SK-N-SH treated with all-trans-retinoic acid at 6 μM for 48 hours (cell line): ENCODE measurements around the gene PLPP2.

Source experiments
- ATAC-seq: fragments of 200-7000 bp; cut with Tn5 transposase; 3 replicates; pipeline ENCODE4 v1.9.1; 2020; ENCODE audit warnings: mild to moderate bottlenecking, moderate library complexity
- ARNTL ChIP-seq: fragments of 450-650 bp; formaldehyde crosslinking; IDR thresholded peaks from 2 replicates; pipeline ENCODE4 v1.5.0; 2020; ENCODE audit warnings: low read depth, mild to moderate bottlenecking, moderate library complexity, borderline replicate concordance
- BACH2 ChIP-seq: fragments of 250-450 bp; sonication (Bioruptor Pico); IDR thresholded peaks from 2 replicates; pipeline ENCODE4 v1.9.0; 2021; ENCODE audit warnings: mild to moderate bottlenecking, borderline replicate concordance
- CREB5 ChIP-seq: fragments of 250-450 bp; sonication (Bioruptor Pico); IDR thresholded peaks from 2 replicates; pipeline ENCODE4 v1.5.1; 2020; ENCODE audit warnings: low read depth, mild to moderate bottlenecking, moderate library complexity
- CSDC2 ChIP-seq: fragments of 250-450 bp; sonication (Bioruptor Pico); IDR thresholded peaks from 2 replicates; pipeline ENCODE4 v1.5.0; 2020; ENCODE audit warnings: mild to moderate bottlenecking, moderate library complexity
- ESRRG ChIP-seq: fragments of 250-450 bp; sonication (Bioruptor Pico); IDR thresholded peaks from 2 replicates; pipeline ENCODE4 v1.6.1; 2021; ENCODE audit warnings: mild to moderate bottlenecking
- ISL1 ChIP-seq: fragments of 250-450 bp; sonication (Bioruptor Pico); IDR thresholded peaks from 2 replicates; pipeline ENCODE4 v2.1.2; 2022; ENCODE audit warnings: mild to moderate bottlenecking, moderate library complexity
- OSR1 ChIP-seq: fragments of 250-450 bp; sonication (Bioruptor Pico); IDR thresholded peaks from 2 replicates; pipeline ENCODE4 v1.8.0; 2022; ENCODE audit warnings: moderate library complexity, mild to moderate bottlenecking, inconsistent platforms
- PATZ1 ChIP-seq: fragments of 250-450 bp; sonication (Bioruptor Pico); IDR thresholded peaks from 2 replicates; pipeline ENCODE4 v1.8.0; 2020; ENCODE audit warnings: mild to moderate bottlenecking, moderate library complexity, borderline replicate concordance
- POU6F1 ChIP-seq: fragments of 250-450 bp; sonication (Bioruptor Pico); IDR thresholded peaks from 2 replicates; pipeline ENCODE4 v1.8.0; 2021; ENCODE audit warnings: low read depth, mild to moderate bottlenecking, moderate library complexity, borderline replicate concordance
- PPARA ChIP-seq: fragments of 250-450 bp; sonication (Bioruptor Pico); IDR thresholded peaks from 2 replicates; pipeline ENCODE4 v1.5.0; 2020; ENCODE audit warnings: mild to moderate bottlenecking, borderline replicate concordance
- RARB ChIP-seq: fragments of 250-450 bp; sonication (Bioruptor Pico); IDR thresholded peaks from 2 replicates; pipeline ENCODE4 v1.8.0; 2021; ENCODE audit warnings: mild to moderate bottlenecking, moderate library complexity
- SNAI2 ChIP-seq: fragments of 250-450 bp; sonication (Bioruptor Pico); IDR thresholded peaks from 2 replicates; pipeline ENCODE4 v1.5.0; 2020; ENCODE audit warnings: mild to moderate bottlenecking, moderate library complexity
- TCF4 ChIP-seq: fragments of 250-450 bp; sonication (Bioruptor Pico); IDR thresholded peaks from 2 replicates; pipeline ENCODE4 v1.8.0; 2021; ENCODE audit warnings: mild to moderate bottlenecking, moderate library complexity, borderline replicate concordance
- TOX ChIP-seq: fragments of 250-450 bp; sonication (Bioruptor Pico); IDR thresholded peaks from 2 replicates; pipeline ENCODE4 v1.8.0; 2021; ENCODE audit warnings: mild to moderate bottlenecking, moderate library complexity, borderline replicate concordance
- ZC3H10 ChIP-seq: fragments of 250-450 bp; sonication (Bioruptor Pico); IDR thresholded peaks from 2 replicates; pipeline ENCODE4 v1.5.1; 2021; ENCODE audit warnings: mild to moderate bottlenecking, moderate library complexity
- ZFP3 ChIP-seq: fragments of 250-450 bp; sonication (Bioruptor Pico); IDR thresholded peaks from 2 replicates; pipeline ENCODE4 v1.5.0; 2020; ENCODE audit warnings: mild to moderate bottlenecking, moderate library complexity
- ZFP30 ChIP-seq: fragments of 450-650 bp; formaldehyde crosslinking; IDR thresholded peaks from 2 replicates; pipeline ENCODE4 v1.5.0; 2022; ENCODE audit warnings: mild to moderate bottlenecking, moderate library complexity
- ZNF70 ChIP-seq: fragments of 450-650 bp; formaldehyde crosslinking; IDR thresholded peaks from 2 replicates; pipeline ENCODE4 v1.5.0; 2020; ENCODE audit warnings: mild to moderate bottlenecking, moderate library complexity
- ZNF8 ChIP-seq: fragments of 450-650 bp; formaldehyde crosslinking; IDR thresholded peaks from 2 replicates; pipeline ENCODE4 v1.5.0; 2020; ENCODE audit warnings: mild to moderate bottlenecking, moderate library complexity
- TF ChIP-seq, protein P1 (sequence below): fragments of 250-450 bp; sonication (Bioruptor Pico); IDR thresholded peaks from 2 replicates; pipeline ENCODE4 v1.5.0; 2020; ENCODE audit warnings: mild to moderate bottlenecking, moderate library complexity

Gene PLPP2

DNA sequence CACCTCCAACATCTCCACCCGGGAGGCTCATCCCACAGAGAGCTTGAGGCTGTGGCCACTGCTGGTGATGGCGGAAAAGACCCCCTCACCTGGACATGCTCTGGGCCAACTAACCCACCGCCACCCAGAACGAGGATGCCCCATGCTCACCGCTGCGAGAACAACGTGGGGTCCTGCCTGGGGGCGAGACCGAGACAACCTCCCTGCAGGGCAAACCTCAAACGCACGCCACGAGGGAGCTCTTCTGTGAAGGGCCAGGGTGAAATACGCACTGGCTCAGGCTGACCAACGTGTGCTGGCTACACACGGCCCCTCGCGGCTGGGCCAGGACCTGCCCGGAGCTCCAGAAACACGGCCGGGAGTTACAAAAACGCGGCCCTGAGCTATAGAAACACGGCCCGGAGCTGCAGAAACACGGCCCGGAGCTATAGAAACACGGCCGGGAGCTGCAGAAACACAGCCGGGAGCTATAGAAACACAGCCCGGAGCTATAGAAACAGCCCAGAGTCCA, 19.0 kb upstream of the PLPP2 start:
- no peak for TF ChIP-seq SNAI2 (CRISPR knock-in tag)
- TF ChIP-seq PATZ1 (CRISPR knock-in tag) = no peak
- no peak for TF ChIP-seq ESRRG (CRISPR knock-in tag)
- TF ChIP-seq BACH2 (CRISPR knock-in tag) = no peak
- no peak for TF ChIP-seq ZFP30 (CRISPR knock-in tag)
- no peak for TF ChIP-seq ZNF8
- no peak for TF ChIP-seq ARNTL (CRISPR knock-in tag)
- no peak for TF ChIP-seq CREB5
- TF ChIP-seq TCF4 (CRISPR knock-in tag) = no peak
- ATAC-seq = peak; percentile 30

DNA sequence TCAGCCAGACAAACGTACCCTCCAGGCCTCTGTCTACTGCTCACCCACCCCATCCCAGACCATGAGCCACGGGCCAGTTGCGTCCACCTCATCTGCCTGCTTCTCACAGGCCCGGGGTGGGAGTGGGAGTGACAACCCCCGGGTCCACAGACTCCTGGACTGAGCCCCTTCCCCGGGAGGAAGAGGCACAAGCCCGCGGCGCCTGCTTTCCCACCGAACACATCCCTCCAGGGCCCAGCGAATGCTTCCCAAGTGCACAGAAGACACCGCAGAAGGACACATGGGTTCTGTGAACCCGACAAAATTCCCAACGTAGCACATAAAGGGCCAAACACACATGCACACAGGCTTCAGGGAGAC, 18.0 kb upstream of the PLPP2 start:
- TF ChIP-seq ESRRG (CRISPR knock-in tag) (no peak), ZC3H10 (CRISPR knock-in tag) (no peak), ZFP3 (CRISPR knock-in tag) (no peak), ISL1 (CRISPR knock-in tag) (no peak), ZNF8 (no peak), SNAI2 (CRISPR knock-in tag) (no peak), POU6F1 (no peak), ZNF70 (CRISPR knock-in tag) (no peak), CSDC2 (CRISPR knock-in tag) (no peak), RARB (CRISPR knock-in tag) (no peak), TOX (CRISPR knock-in tag) (no peak), PATZ1 (CRISPR knock-in tag) (no peak), BACH2 (CRISPR knock-in tag) (no peak), TCF4 (CRISPR knock-in tag) (no peak), ZFP30 (CRISPR knock-in tag) (no peak), ARNTL (CRISPR knock-in tag) (no peak), PPARA (no peak), OSR1 (CRISPR knock-in tag) (no peak), CREB5 (no peak)
- TF ChIP-seq, protein P1, sequence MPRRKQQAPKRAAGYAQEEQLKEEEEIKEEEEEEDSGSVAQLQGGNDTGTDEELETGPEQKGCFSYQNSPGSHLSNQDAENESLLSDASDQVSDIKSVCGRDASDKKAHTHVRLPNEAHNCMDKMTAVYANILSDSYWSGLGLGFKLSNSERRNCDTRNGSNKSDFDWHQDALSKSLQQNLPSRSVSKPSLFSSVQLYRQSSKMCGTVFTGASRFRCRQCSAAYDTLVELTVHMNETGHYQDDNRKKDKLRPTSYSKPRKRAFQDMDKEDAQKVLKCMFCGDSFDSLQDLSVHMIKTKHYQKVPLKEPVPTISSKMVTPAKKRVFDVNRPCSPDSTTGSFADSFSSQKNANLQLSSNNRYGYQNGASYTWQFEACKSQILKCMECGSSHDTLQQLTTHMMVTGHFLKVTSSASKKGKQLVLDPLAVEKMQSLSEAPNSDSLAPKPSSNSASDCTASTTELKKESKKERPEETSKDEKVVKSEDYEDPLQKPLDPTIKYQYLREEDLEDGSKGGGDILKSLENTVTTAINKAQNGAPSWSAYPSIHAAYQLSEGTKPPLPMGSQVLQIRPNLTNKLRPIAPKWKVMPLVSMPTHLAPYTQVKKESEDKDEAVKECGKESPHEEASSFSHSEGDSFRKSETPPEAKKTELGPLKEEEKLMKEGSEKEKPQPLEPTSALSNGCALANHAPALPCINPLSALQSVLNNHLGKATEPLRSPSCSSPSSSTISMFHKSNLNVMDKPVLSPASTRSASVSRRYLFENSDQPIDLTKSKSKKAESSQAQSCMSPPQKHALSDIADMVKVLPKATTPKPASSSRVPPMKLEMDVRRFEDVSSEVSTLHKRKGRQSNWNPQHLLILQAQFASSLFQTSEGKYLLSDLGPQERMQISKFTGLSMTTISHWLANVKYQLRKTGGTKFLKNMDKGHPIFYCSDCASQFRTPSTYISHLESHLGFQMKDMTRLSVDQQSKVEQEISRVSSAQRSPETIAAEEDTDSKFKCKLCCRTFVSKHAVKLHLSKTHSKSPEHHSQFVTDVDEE (CRISPR knock-in tag) = no peak
- ATAC-seq = no peak
